Measurements from ENCODE around the gene NTM. TPM values are rescaled to one million over a fixed set of nuclear protein-coding genes. Genes with fewer than 3 reads are reported as not detected.

The NTM gene
- total RNA-seq, 1 experiment from 2014 or later, result 8.6 TPM

- Histone ChIP-seq H3K9me3 (ENCODE audit: low read depth, low read length, poor library complexity, severe bottlenecking) (peaks cover 5% of the 10 kb centered on the region), H3K4me3 (ENCODE audit: low read depth, low read length, poor library complexity, severe bottlenecking) (no peak overlapping the region), H3K36me3 (ENCODE audit: insufficient read depth, low read length, poor library complexity, severe bottlenecking) (no peaks in the 10 kb centered on the region), H3K27ac (ENCODE audit: low read depth, low read length, poor library complexity, severe bottlenecking) (no peak overlapping the region), H3K4me1 (ENCODE audit: insufficient read depth, low read length, poor library complexity, severe bottlenecking) (no peaks in the 10 kb centered on the region), H3K27me3 (replicated peaks; ENCODE audit: insufficient read depth, low read depth, low read length, poor library complexity) (peaks cover 5% of the 10 kb centered on the region)
- intact Hi-C loops (cut with micrococcal nuclease; ENCODE audit: unreplicated experiment), result no loop called here
- CTCF ChIA-PET, result no interaction called here
- POLR2A ChIA-PET (ENCODE audit: low non-redundant PET), result no interaction called here
- TF ChIP-seq CTCF (conservative IDR thresholded peaks at IDR 0.05; ENCODE audit: low read depth, low read length) (no peak), EZH2 (IDR thresholded peaks at IDR 0.05; ENCODE audit: borderline replicate concordance, low read depth, low read length, poor library complexity, severe bottlenecking) (no peak)
- DNase-seq (ENCODE audit: low spot score), result no peak
- no TSS peak for BruUV-seq (replicated peaks)
Measured at GRCh38 chr11:132237781-132238180, 867.4 kb downstream of the NTM start.

DNA sequence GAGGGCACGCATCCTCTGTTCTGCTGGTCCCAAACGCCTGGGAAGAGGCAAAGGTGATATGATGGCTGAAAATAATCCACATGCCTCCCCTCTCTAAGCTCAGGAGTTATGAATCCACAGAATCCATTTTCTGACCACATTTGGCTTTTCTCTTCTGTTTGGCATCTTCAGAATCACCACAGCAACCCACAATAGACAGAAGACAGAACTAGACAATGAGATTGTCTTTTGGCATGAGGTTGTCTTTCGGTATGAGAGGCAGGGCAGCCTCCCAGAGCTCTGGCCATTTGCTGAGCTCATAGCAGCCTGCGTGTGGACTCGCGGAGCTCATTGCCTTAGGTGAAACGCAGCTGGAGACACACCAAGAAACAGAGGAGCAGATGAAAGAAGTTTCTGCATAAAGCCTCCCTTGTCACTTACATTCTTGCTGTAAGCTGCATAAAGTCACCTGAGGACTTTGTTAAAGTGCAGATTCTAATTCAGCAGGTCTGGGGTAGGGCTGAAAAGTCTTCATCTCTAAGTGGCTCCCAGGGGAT lies 868.0 kb downstream of the NTM start:
- Histone ChIP-seq H3K9me3 (ENCODE audit: low read depth, low read length, poor library complexity, severe bottlenecking) (peaks cover 2% of the 10 kb centered on the region), H3K27ac (ENCODE audit: low read depth, low read length, poor library complexity, severe bottlenecking) (no peak overlapping the region), H3K36me3 (ENCODE audit: insufficient read depth, low read length, poor library complexity, severe bottlenecking) (no peaks in the 10 kb centered on the region), H3K4me1 (ENCODE audit: insufficient read depth, low read length, poor library complexity, severe bottlenecking) (no peaks in the 10 kb centered on the region), H3K27me3 (replicated peaks; ENCODE audit: insufficient read depth, low read depth, low read length, poor library complexity) (peaks cover 4% of the 10 kb centered on the region), H3K4me3 (ENCODE audit: low read depth, low read length, poor library complexity, severe bottlenecking) (no peak overlapping the region)
- POLR2A ChIA-PET (ENCODE audit: low non-redundant PET), result no interaction called here
- TF ChIP-seq CTCF (conservative IDR thresholded peaks at IDR 0.05; ENCODE audit: low read depth, low read length), result no peak
- TF ChIP-seq EZH2 (IDR thresholded peaks at IDR 0.05; ENCODE audit: borderline replicate concordance, low read depth, low read length, poor library complexity, severe bottlenecking), result no peak
- DNase-seq (ENCODE audit: low spot score), result no peak
- intact Hi-C loops (cut with micrococcal nuclease; ENCODE audit: unreplicated experiment), result no loop called here
- no TSS peak for BruUV-seq (replicated peaks)
- CTCF ChIA-PET, result no interaction called here

DNA sequence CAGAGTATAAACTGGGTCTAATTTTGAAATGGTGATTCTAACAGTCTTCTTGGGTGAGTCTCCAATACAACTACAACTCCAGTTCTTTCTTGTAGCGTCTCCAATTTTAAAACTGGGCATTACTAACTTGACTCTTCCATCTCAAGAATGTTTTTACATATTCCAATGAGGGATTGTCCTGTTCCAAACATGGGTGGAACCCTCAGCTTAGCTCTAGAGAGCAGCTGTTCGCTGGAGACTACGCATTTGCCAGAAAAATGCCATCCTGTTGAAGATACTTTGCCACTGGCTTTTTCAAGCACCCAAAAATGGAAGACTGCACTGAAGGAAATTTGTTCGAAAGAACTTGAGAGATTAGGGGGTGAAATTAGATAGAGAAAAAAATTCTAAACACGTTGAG lies 870.0 kb downstream of the NTM start:
- ChIA-PET POLR2A (ENCODE audit: low non-redundant PET) (no interaction called here), CTCF (no interaction called here)
- H3K4me1 ChIP-seq (ENCODE audit: insufficient read depth, low read length, poor library complexity, severe bottlenecking), result no peaks in the 10 kb centered on the region

More for the DNA sequence above, 870.0 kb downstream of the NTM start:
- TF ChIP-seq EZH2 (IDR thresholded peaks at IDR 0.05; ENCODE audit: borderline replicate concordance, low read depth, low read length, poor library complexity, severe bottlenecking) (no peak), CTCF (conservative IDR thresholded peaks at IDR 0.05; ENCODE audit: low read depth, low read length) (no peak)
- Histone ChIP-seq H3K36me3 (ENCODE audit: insufficient read depth, low read length, poor library complexity, severe bottlenecking) (no peaks in the 10 kb centered on the region), H3K27me3 (replicated peaks; ENCODE audit: insufficient read depth, low read depth, low read length, poor library complexity) (no peaks in the 10 kb centered on the region), H3K4me3 (ENCODE audit: low read depth, low read length, poor library complexity, severe bottlenecking) (no peak overlapping the region), H3K27ac (ENCODE audit: low read depth, low read length, poor library complexity, severe bottlenecking) (no peak overlapping the region), H3K9me3 (ENCODE audit: low read depth, low read length, poor library complexity, severe bottlenecking) (no peaks in the 10 kb centered on the region)
- intact Hi-C loops (cut with micrococcal nuclease; ENCODE audit: unreplicated experiment), result no loop called here
- BruUV-seq (replicated peaks), result no TSS peak
- no peak for DNase-seq (ENCODE audit: low spot score)
